HFFc6 (cell line): ENCODE measurements around the gene CBX6. TPM values are rescaled to one million over a fixed set of nuclear protein-coding genes. Genes with fewer than 3 reads are reported as not detected.

ENCODE experiments used
- DNase-seq: peaks from one replicate; pipeline ENCODE4 v3.0.0-alpha.2; 2018
- H3K27ac Mint-ChIP-seq: 2 replicates; pipeline ENCODE4 v1.8.0; 2020; ENCODE audit warnings: mild to moderate bottlenecking, mixed read lengths
- H3K27me3 Mint-ChIP-seq: 2 replicates; pipeline ENCODE4 v1.8.0; 2021; ENCODE audit warnings: mild to moderate bottlenecking, moderate library complexity, mixed read lengths; ENCODE audit not compliant: insufficient read depth
- H3K36me3 Mint-ChIP-seq: 2 replicates; pipeline ENCODE4 v1.8.0; 2021; ENCODE audit warnings: low read depth, mixed read lengths
- H3K4me1 Mint-ChIP-seq: 2 replicates; pipeline ENCODE4 v1.8.0; 2020; ENCODE audit warnings: low read depth, mixed read lengths
- H3K4me3 Mint-ChIP-seq: 2 replicates; pipeline ENCODE4 v1.8.0; 2020; ENCODE audit warnings: mild to moderate bottlenecking, moderate library complexity, mixed read lengths
- H3K9me3 Mint-ChIP-seq: 2 replicates; pipeline ENCODE4 v1.8.0; 2020; ENCODE audit warnings: mild to moderate bottlenecking, mixed read lengths
- total RNA-seq, 6 experiments: library from RNA; stranded (reverse); fragmentation: NEBNext Ultra II Directional; extraction: Animal tissue kit (Norgen Biotek cat#: 25700); gene quantifications; 2 replicates in 1 of 6; 3 replicates in 5 of 6; pipeline ENCODE4 v1.2.3, GENCODE V29; 2021
- TF ChIP-seq, protein P1 (sequence below): fragments of 200-600 bp; sonication (generic); IDR thresholded peaks from 2 replicates; pipeline ENCODE4 v1.5.0; 2021; ENCODE audit warnings: antibody characterized with exemption, mild to moderate bottlenecking

Gene CBX6
- total RNA-seq, 6 experiments from 2014 or later = 72.0 to 91.5 (median 75.3) TPM

DNA sequence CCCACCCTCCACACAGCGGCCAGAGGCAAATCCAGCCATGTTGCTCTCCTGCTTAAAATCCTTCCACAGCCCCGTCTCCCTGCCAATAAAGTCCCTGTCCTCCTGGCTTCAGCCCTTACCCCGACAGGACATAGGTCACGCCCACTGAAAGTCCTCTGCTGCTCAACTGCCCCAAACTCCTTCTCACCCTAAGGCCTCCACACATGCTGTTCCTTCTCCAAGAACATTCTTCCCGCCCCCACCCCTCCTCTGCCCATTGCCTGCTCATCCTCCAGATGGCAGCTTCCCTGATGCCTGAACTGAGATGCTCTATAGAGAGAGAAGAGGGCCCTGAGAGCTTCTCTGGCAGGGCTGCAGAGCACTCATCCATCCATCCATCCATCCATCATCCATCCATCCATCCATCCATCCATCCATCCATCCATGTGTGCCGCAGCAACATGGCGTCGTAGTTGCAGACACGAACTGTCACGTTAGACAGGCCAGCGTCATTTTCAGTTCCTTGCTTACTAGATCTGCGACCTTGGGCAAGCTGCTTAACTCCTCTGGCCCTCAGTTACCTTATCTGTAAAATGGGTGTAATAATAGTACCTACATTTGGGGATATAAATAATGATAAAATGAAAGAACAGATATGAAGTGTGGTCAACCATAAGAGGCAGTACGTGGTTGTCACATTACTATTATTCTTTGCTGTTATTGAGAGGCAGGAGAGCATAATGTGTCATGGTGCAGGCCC lies 37.6 kb downstream of the CBX6 start:
- no peaks in the 10 kb centered on the region for H3K36me3 Mint-ChIP-seq
- H3K4me1 Mint-ChIP-seq = peaks cover 20% of the 10 kb centered on the region
- no peak for DNase-seq
- no peaks in the 10 kb centered on the region for H3K9me3 Mint-ChIP-seq
- no peak overlapping the region for H3K27ac Mint-ChIP-seq
- TF ChIP-seq, protein P1, sequence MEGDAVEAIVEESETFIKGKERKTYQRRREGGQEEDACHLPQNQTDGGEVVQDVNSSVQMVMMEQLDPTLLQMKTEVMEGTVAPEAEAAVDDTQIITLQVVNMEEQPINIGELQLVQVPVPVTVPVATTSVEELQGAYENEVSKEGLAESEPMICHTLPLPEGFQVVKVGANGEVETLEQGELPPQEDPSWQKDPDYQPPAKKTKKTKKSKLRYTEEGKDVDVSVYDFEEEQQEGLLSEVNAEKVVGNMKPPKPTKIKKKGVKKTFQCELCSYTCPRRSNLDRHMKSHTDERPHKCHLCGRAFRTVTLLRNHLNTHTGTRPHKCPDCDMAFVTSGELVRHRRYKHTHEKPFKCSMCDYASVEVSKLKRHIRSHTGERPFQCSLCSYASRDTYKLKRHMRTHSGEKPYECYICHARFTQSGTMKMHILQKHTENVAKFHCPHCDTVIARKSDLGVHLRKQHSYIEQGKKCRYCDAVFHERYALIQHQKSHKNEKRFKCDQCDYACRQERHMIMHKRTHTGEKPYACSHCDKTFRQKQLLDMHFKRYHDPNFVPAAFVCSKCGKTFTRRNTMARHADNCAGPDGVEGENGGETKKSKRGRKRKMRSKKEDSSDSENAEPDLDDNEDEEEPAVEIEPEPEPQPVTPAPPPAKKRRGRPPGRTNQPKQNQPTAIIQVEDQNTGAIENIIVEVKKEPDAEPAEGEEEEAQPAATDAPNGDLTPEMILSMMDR = no peak
- no peak overlapping the region for H3K4me3 Mint-ChIP-seq
- peaks cover 13% of the 10 kb centered on the region for H3K27me3 Mint-ChIP-seq

DNA sequence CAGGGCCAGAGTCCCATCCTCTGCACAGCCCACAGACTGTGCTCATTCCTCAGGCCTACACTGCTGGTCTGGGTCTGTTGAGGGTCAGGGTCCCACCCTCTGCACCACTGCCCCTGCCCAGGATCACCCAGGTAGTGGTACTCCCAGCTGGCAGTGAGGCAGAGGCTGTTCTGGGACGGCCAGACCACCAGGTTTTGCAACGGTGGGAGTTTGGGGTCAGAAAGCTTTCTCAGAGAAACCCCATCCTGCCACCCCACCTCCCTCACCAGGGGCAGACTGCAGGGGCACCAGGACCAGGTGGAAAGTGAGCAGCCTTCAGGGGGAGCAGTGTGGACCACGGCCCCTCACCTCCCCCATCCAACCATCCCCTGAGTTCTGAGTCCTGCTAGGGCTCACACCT lies 39.0 kb downstream of the CBX6 start:
- Mint-ChIP-seq H3K36me3 (no peaks in the 10 kb centered on the region), H3K4me1 (peaks cover 20% of the 10 kb centered on the region), H3K27me3 (peaks cover 16% of the 10 kb centered on the region), H3K4me3 (no peak overlapping the region), H3K27ac (no peak overlapping the region), H3K9me3 (no peaks in the 10 kb centered on the region)
- no peak for DNase-seq
- TF ChIP-seq, protein P1 = no peak

DNA sequence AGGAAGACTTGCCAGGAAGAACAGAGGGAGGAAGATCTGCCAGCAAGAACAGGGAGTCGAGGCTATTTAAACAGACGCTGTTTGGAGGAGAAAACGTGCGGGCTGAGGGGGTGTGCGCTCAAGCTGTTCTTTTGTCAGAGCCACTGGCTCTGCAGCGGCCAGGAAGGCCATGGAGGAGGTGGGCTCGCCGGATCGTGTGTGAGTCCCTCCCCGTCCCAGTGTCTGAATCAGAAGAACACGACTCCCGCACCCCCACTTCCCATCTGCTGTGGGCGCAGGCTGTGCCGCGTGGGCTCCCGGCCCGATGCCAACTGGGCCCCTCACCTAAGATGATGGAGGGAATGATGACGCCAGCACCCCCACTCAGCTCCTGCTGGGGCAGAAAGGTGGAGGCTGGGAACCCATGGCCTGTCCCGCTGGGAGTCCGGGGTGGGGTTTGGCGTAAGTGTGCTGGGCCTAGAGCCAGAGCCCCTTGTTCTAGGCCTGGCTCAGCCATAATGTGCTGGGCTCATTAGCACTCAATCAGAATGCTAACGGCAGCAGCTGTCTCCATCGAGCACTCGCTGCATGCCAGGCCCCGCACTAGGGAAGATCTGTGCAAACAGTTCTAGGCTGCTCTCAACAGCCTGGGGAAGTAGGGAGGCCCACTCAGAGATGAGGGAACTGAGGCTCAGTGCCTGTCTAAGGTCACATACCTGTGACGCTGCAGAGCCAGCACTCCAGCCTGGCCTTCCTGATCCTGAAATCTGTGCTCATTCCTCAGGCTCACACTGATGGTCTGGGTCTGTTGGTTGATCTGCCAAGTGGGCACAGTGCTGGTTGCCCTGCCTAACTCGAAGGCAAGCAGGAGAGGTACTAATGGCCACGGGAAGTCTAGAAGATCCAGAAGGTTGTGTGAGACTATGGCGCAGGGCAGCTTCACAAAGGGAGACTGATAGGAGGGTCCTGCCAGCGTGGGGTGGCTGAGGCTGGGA lies 39.7 kb downstream of the CBX6 start:
- no peak for DNase-seq
- Mint-ChIP-seq H3K27ac (no peak overlapping the region), H3K4me1 (peaks cover 20% of the 10 kb centered on the region), H3K36me3 (no peaks in the 10 kb centered on the region), H3K27me3 (peaks cover 14% of the 10 kb centered on the region), H3K4me3 (no peak overlapping the region), H3K9me3 (no peaks in the 10 kb centered on the region)
- TF ChIP-seq, protein P1 = no peak

DNA sequence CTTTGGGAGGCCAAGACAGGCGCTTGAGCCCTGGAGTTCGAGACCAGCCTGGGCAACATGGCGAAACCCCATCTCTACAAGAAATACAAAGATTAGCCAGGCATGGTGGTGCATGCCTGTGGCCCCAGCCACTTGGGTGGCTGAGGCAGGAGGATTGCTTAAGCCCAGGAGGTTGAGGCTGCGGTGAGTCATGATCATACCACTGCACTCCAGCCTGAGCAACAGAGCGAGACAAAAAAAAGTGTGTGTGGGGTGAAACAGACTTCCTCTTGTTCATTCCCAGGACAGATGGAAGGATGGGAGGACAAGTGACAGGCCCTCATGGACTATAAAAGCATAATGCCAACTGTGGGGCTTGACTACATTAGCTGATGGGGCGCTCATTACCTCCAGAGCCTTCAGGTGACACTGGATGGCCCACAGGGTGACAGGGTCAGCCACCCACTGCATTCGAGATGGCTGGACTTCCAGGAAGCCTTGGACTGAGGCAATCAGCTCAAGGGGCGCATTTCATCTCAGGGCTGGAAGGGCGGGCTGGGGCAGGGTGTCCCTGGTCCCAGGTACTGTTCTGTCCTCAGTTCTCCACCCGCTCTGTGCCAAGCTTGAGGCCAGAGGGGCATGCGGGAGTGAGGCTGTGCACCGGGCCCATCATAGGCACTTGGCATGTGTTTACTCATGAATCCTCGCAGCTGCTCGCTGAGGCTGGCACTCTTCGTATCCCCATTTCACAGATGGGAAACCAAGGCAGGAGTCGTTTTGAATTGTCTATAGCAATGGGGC lies 40.7 kb downstream of the CBX6 start:
- Mint-ChIP-seq H3K9me3 (no peaks in the 10 kb centered on the region), H3K4me3 (no peak overlapping the region), H3K36me3 (no peaks in the 10 kb centered on the region), H3K27me3 (peaks cover 20% of the 10 kb centered on the region), H3K27ac (no peak overlapping the region), H3K4me1 (peaks cover 19% of the 10 kb centered on the region)
- DNase-seq = peak; percentile 49
- TF ChIP-seq, protein P1 = no peak

DNA sequence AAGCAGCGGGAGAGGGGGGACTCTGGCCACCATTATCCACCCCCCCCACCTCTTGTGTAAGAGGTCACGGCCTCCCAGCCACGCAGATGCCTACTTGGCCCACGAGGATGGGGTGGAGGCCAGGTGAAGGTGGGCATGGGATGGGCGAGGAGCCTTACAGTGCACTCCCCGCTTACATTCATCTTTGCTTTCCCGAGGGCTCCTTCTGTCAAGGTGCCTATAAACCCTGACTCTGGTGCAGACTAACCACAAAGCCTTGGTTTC lies 41.2 kb downstream of the CBX6 start:
- DNase-seq = no peak
- Mint-ChIP-seq H3K4me1 (peaks cover 13% of the 10 kb centered on the region), H3K4me3 (no peak overlapping the region), H3K9me3 (no peaks in the 10 kb centered on the region), H3K36me3 (no peaks in the 10 kb centered on the region), H3K27me3 (peaks cover 16% of the 10 kb centered on the region), H3K27ac (no peak overlapping the region)
- TF ChIP-seq, protein P1 = no peak
